Natural killer cell (primary cell): ENCODE data around the gene TMCO6. TPM values are rescaled to one million over a fixed set of nuclear protein-coding genes. Genes with fewer than 3 reads are reported as not detected.

Source experiments
- ATAC-seq, 3 donors: fragments of 150-1000 bp in 2 of 3; fragments of 200-7000 bp in 1 of 3; cut with Tn5 transposase; 1 replicate in 1 of 3; 2 replicates in 2 of 3; pipeline ENCODE4 v1.10.0; 2021; ENCODE audit warnings: mild to moderate bottlenecking in 2 of 3, moderate library complexity in 2 of 3
- DNase-seq, 2 donors: peaks; one replicate each; pipeline versions ENCODE4 v3.0.0 to v3.0.0-alpha.2; 2013 to 2021; ENCODE audit warnings: mixed read lengths in 1 of 2
- H3K27ac ChIP-seq: one replicate; pipeline ENCODE4 v1.5.1; 2013; ENCODE audit warnings: mild to moderate bottlenecking, low read length
- H3K27me3 ChIP-seq: one replicate; pipeline ENCODE4 v1.6.1; 2013; ENCODE audit warnings: low read length; ENCODE audit not compliant: control insufficient read depth, insufficient read depth
- H3K36me3 ChIP-seq: one replicate; pipeline ENCODE4 v1.6.1; 2013; ENCODE audit warnings: low read length; ENCODE audit not compliant: control insufficient read depth, insufficient read depth
- H3K4me1 ChIP-seq: one replicate; pipeline ENCODE4 v1.6.1; 2013; ENCODE audit warnings: low read length; ENCODE audit not compliant: control insufficient read depth, insufficient read depth
- H3K4me3 ChIP-seq: one replicate; pipeline ENCODE4 v1.5.1; 2013; ENCODE audit warnings: low read length
- H3K9me3 ChIP-seq: one replicate; pipeline ENCODE4 v1.6.1; 2013; ENCODE audit warnings: low read length; ENCODE audit not compliant: control insufficient read depth, insufficient read depth
- H3K27ac Mint-ChIP-seq, 2 donors: one replicate each; pipeline ENCODE4 v1.8.0; 2022; ENCODE audit warnings: mild to moderate bottlenecking in 2 of 2, mixed read lengths in 2 of 2, moderate library complexity in 1 of 2
- H3K27me3 Mint-ChIP-seq, 2 donors: one replicate each; pipeline ENCODE4 v1.8.0; 2022; ENCODE audit warnings: low read depth in 2 of 2, mixed read lengths in 2 of 2
- H3K36me3 Mint-ChIP-seq: one replicate; pipeline ENCODE4 v1.8.0; 2022; ENCODE audit warnings: mixed read lengths
- H3K4me1 Mint-ChIP-seq, 2 donors: one replicate each; pipeline ENCODE4 v1.8.0; 2022; ENCODE audit warnings: mixed read lengths in 2 of 2
- H3K4me3 Mint-ChIP-seq: one replicate; pipeline ENCODE4 v1.8.0; 2022; ENCODE audit warnings: mild to moderate bottlenecking, moderate library complexity, mixed read lengths
- H3K9me3 Mint-ChIP-seq, 2 donors: one replicate each; pipeline ENCODE4 v1.8.0; 2022; ENCODE audit warnings: mixed read lengths in 2 of 2
- CTCF ChIP-seq: fragments of 200-600 bp; IDR thresholded peaks from one replicate; pipeline ENCODE4 v1.8.0; 2022; ENCODE audit warnings: antibody characterized with exemption
- WGBS: methylation state at CpG from one replicate; pipeline ENCODE4 v1.1.7; 2013; ENCODE audit warnings: missing lambda C conversion rate; ENCODE audit not compliant: insufficient coverage; 5-methylcytosine and 5-hydroxymethylcytosine counted together
- intact Hi-C: fragments of 100-400 bp; cut with micrococcal nuclease; formaldehyde crosslinking; loops from one replicate; pipeline ENCODE4 v1.14.2; 2022
- total RNA-seq, 4 donors: library from RNA; stranded (reverse); fragments of 120-200 nt in 1 of 4; gene quantifications; one replicate each; pipeline versions ENCODE4 v1.2.3 to v1.2.4, GENCODE V29; 2013 to 2022

The TMCO6 gene
- total RNA-seq, 3 donors from 2014 or later (not counting 1 experiment from before 2014, with no cell fraction given), result 17.9 to 19.5 (median 18.8) TPM

DNA sequence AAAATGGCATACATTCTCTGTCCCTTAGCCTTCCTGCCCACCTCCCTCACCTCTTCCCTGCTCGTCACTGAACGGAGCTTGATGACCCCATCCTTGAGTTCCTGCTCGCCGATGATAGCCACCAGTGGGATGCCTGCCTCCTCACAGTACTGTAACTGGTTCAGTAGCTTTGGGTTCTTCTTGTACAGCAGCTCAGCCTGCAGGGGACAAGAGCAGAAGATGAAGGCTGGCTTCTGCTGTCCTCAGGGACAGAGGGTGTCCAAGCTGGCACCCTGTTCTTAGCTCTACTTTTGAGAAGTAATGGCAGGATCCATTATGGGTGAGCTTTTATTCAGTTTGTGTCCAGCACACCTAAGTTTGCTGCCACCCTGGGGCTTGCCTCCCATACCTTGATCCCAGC lies 35.4 kb downstream of the TMCO6 start:
- H3K36me3 ChIP-seq, result peaks cover 76% of the 10 kb centered on the region
- DNase-seq (no peak), ATAC-seq (no peak)
- Mint-ChIP-seq H3K9me3 (no peaks in the 10 kb centered on the region), H3K4me1 (peaks cover 0 to 5% of the 10 kb centered on the region in 2 donors), H3K27ac (peak overlapping the region in 1 of 2 donors; percentile 40), H3K36me3 (peaks cover 7% of the 10 kb centered on the region), H3K4me3 (no peak overlapping the region), H3K27me3 (no peaks in the 10 kb centered on the region)
- H3K4me1 ChIP-seq, result no peaks in the 10 kb centered on the region
- H3K9me3 ChIP-seq, result no peaks in the 10 kb centered on the region
- intact Hi-C loops, result no loop called here
- no peak for TF ChIP-seq CTCF
- H3K4me3 ChIP-seq, result no peak overlapping the region
- 93% methylated on average over 4 of the region's 4 CpGs for WGBS
- H3K27me3 ChIP-seq, result no peaks in the 10 kb centered on the region
- H3K27ac ChIP-seq, result no peak overlapping the region

GRCh38 chr5:140677947-140678346 lies 38.7 kb downstream of the TMCO6 start:
- Histone ChIP-seq H3K4me3 (no peak overlapping the region), H3K27ac (no peak overlapping the region), H3K27me3 (no peaks in the 10 kb centered on the region), H3K9me3 (no peaks in the 10 kb centered on the region), H3K4me1 (no peaks in the 10 kb centered on the region), H3K36me3 (peaks cover 79% of the 10 kb centered on the region)
- H3K9me3 Mint-ChIP-seq, result no peaks in the 10 kb centered on the region
- no peaks in the 10 kb centered on the region for H3K27me3 Mint-ChIP-seq
- 90% methylated on average over 3 of the region's 3 CpGs for WGBS
- H3K27ac Mint-ChIP-seq, result no peak overlapping the region
- DNase-seq (no peak), ATAC-seq (no peak)
- H3K36me3 Mint-ChIP-seq, result peaks cover 7% of the 10 kb centered on the region
- H3K4me3 Mint-ChIP-seq, result no peak overlapping the region
- no peak for TF ChIP-seq CTCF
- H3K4me1 Mint-ChIP-seq, result no peaks in the 10 kb centered on the region
- intact Hi-C loops, result no loop called here

- Mint-ChIP-seq H3K9me3 (no peaks in the 10 kb centered on the region), H3K27ac (no peak overlapping the region), H3K27me3 (no peaks in the 10 kb centered on the region), H3K36me3 (peaks cover 7% of the 10 kb centered on the region), H3K4me1 (no peaks in the 10 kb centered on the region), H3K4me3 (no peak overlapping the region)
- no peak for TF ChIP-seq CTCF
- H3K9me3 ChIP-seq, result no peaks in the 10 kb centered on the region
- ATAC-seq (no peak), DNase-seq (no peak)
- H3K36me3 ChIP-seq, result peaks cover 72% of the 10 kb centered on the region
- over 99% methylated on average over 7 of the region's 7 CpGs for WGBS
- H3K4me1 ChIP-seq, result no peaks in the 10 kb centered on the region
- H3K4me3 ChIP-seq, result no peak overlapping the region
- no peaks in the 10 kb centered on the region for H3K27me3 ChIP-seq
- intact Hi-C loops, result no loop called here
- no peak overlapping the region for H3K27ac ChIP-seq
Measured at GRCh38 chr5:140678993-140679392, 39.7 kb downstream of the TMCO6 start.

- H3K36me3 ChIP-seq, result peaks cover 27% of the 10 kb centered on the region
- H3K4me3 Mint-ChIP-seq, result peak overlapping the region; percentile 100
- H3K4me1 ChIP-seq, result peaks cover 16% of the 10 kb centered on the region
- H3K36me3 Mint-ChIP-seq, result peaks cover 2% of the 10 kb centered on the region
- no peak for TF ChIP-seq CTCF
- intact Hi-C loops, result loop anchor here (2.0 kb wide), 2 partner anchors 26 to 290 kb away; partner anchors contain the start of genes ANKHD1 and WDR55
- H3K4me1 Mint-ChIP-seq, result peaks cover 31 to 46% of the 10 kb centered on the region in 2 donors
- ATAC-seq, result no peak
- DNase-seq, result no peak
- peak overlapping the region; percentile 64 for H3K27ac ChIP-seq
- H3K27me3 ChIP-seq, result no peaks in the 10 kb centered on the region
- H3K27me3 Mint-ChIP-seq, result no peaks in the 10 kb centered on the region
- 75% methylated on average over 7 of the region's 8 CpGs for WGBS
- H3K4me3 ChIP-seq, result peak overlapping the region; percentile 77
- no peaks in the 10 kb centered on the region for H3K9me3 ChIP-seq
- peak overlapping the region; percentile 92 to 94 for H3K27ac Mint-ChIP-seq
- H3K9me3 Mint-ChIP-seq, result no peaks in the 10 kb centered on the region
Measured at GRCh38 chr5:140690376-140690932, 51.2 kb downstream of the TMCO6 start.
